GM19463 (cell line): ENCODE measurements around the gene SERPINE2.

ENCODE experiments used
- ATAC-seq: cut with Tn5 transposase; IDR thresholded peaks from one replicate; pipeline ENCODE4 v1.9.1; 2021; ENCODE audit warnings: mild to moderate bottlenecking, moderate library complexity; ENCODE audit not compliant: unreplicated experiment

Gene SERPINE2

DNA sequence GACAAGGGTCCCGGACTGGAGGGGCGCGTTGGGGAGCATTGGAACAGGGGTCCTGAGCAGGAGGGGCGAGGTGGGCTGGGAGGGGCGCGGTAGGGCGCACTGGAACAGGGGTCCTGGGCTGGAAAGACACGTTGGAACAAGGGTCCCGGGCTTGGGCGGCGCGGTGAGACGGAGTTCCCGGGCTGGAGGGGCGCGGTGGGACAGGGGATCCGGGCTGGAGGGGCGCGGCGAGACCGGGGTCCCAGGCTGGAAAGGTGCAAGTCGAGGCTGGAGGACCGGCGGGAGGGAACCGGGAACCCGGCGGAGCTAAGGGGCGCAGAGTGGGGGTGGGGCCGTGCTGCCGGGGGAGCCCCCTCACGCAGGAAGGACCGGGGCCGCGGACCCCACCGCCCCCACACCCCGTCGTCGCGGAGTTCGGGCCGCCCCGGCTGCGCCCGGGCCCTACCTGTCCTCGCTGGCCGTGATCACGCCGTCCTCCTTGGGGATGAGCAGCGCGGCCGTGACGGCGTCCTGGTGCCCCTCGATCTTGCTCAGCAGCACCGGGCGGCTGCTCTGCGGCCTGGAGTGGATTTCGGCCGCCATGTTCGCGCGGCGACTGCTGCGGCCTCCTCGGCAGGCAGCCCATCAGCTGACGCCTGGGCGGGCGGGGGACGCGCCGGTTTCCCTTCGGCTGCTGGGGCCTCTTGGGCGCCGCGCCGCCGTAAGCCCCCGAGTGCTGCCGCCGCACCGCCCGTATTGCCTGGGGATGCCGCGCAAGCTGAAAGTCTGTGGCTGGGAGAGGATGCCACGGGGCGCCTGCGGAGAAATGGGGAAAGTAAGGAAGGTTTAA, 94.2 kb downstream of the SERPINE2 start, which contains the start of gene WDFY1:
TSS of gene WDFY1 (minus strand) at position 633 of the 829 bp plus-strand sequence. CDS start at position 582, 51 bp downstream.
- ATAC-seq: peak; percentile 76

DNA sequence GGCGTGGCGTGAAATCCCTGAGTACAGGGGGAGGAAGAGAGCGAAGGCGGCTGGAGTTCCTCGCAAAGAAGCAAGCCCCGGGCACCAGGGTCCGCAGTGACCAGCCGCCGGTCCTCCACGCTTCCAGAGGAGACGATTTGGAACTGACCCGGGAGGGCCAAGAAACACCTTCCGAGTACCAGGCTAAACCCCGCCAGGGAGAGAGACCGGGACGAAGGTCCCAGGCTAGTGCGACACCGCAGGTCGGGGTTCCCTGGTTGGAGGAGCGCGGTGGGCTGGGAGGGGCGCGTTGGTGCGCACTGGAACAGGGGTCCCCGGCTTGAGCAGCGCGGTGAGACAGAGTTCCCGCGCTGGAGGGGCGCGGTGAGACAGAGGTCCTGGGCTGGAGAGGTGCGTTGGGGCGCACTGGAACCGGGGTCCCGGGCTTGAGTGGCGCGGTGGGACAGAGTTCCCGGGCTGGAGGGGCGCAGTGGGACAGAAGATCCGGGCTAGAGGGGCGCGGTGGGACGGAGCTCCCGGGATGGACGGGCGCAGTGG, 94.9 kb downstream of the SERPINE2 start:
- ATAC-seq: no peak

DNA sequence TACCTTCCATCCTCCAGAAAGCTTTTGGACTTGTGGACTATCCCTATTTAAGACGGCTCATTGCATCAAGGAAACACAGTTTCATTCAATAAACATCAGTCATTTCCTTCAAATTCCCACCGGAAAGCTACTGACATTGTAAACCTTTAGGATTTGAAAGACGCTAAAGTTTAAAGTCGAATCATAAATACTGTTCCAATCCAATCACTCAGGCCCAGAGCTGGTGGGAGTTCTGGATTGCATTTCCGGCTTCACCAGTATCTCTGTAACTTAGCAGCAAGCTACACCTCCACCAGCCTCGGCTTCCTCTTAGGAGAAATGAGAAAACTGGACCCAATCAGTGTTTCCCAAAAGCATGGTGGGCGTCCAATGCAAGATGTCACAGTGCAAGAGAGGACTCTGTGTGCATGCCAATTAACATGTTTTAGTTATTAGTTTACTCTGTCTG, 95.5 kb downstream of the SERPINE2 start:
- no peak for ATAC-seq

DNA sequence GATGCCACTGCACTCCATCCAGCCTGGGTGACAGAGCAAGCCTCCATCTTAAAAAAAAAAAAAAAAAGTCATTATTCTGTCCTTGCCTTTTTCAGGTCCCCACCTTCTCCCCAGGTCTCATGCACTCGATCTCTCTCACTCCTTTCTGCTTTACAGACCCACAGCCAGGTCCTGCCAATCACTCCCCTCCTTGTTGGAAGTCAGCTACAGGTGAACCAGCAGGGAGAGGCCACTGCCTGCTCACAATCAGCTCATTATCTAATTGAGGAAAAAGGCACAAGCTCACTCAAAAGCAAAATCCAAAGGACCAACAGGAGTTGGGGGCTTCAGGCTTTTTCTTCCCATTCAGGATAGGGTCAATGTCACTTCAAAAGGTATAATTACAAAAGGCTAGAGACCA, 96.0 kb downstream of the SERPINE2 start:
- no peak for ATAC-seq

DNA sequence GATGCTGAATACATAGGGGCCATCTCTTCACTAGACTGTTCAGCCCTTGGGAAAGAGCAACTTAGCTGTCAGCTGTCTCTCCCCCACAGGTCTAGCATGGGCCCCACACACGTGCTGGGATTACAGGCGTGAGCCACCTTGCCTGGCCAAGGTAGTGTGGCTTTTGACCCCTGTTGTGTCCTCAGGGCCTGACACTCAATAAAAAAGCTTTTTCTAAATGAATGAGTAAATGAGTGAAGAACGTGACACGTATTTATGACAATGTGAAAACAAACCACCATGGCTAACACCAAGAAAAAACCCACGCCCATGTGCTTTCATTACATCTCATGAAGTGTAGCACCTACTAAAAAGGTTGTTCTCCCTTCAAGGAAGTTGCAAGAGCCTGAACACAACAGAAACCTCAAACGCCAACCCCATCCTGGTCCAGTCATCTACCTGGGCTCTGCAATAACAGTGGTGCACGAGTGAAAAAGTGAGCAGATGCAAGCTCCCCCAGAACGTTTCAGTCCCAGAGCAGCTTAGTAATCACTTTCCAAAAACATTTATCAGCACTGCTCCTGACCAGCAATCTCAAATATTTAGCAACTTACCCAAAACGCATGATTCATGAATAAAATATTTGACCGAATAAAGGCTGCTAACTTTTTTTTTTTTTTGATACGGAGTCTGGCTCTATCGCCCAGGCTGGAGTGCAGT, 97.4 kb downstream of the SERPINE2 start:
- peak; percentile 45 for ATAC-seq

DNA sequence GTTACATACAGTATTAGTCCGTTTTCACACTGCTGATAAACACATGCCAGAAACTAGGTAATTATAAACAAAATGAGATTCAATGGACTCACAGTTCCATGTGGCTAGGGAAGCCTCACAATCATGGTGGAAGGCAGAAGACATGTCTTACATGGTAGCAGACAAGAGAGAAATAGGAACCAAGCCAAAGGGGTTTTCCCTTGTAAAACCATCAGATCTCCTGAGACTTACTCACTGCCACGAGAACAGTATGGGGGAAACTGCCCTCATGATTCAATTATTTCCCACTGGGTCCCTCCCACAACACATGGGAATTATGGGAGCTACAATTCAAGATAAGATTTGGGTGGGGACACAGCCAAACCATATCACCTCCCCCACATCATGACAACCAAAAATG, 99.6 kb downstream of the SERPINE2 start:
- ATAC-seq: peak; percentile 26

DNA sequence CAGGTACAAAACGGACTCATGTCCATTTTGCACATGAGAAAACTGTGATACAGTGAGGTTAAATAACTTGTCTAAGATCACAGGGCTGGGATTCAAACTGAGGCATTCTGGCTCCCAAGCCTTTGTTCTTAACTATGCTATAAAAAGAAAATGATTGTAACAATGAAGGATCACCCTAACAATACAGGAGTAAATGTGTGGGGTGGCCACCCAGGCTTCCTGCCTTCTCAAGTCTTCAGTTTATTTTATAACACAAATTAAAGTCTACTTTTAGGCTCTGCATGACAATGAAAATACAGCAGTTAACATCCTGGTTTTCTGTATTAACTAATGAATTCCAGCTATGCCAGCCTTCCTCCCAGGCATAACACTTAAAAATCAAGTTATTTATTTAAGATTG, 101.6 kb downstream of the SERPINE2 start:
- ATAC-seq: no peak

DNA sequence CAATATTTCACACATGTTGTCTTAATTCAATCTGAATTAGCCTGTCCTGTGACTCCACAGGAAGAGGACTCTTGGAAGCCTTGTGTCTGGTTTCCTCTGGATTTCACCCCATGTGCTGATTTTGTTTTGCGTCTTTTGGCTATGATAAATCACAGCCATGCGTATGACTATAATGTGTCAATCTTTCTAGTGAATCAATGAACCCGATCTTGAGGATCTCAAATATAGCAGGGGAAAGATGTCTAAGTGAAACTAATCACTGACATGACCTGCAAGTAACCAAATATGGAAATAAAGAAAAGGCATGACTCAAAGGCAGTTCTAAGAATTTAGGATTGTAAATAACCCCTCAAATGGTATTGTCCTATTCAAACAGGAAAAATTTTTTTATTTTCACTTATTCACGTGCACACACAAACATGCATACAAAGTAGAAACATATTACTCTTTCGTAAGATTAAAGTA, 102.2 kb downstream of the SERPINE2 start:
- ATAC-seq: no peak

DNA sequence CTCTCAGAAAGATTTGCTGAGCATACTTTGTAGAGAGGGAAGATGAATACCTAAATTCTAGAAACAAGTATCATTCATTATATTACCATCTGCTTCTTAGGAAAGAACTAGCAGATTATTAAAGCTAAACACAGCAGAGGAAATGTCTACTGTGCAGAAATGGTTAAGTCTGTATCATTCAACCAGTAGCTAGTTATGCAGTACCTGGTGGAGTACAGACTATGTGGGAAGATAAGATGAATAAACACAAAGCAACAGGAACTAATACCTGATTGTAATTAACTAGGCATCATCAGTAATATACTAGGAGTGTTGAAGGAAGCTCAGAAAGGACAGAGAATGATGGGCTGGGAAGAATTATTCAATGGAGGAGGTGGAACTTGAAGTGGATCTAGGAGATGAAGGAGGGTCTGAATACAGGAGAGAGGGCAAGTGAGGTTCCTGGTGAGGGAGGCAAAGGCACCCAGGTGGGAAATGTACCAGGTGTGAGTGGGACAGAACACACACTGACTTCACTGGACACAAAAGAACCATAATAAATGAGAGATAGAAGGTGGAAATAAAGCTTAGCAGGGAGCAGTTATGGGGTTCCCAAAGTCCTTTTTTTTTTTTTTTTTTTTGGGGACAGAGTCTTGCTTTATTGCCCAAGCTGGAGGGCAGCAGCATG, 103.5 kb downstream of the SERPINE2 start:
- ATAC-seq: no peak

DNA sequence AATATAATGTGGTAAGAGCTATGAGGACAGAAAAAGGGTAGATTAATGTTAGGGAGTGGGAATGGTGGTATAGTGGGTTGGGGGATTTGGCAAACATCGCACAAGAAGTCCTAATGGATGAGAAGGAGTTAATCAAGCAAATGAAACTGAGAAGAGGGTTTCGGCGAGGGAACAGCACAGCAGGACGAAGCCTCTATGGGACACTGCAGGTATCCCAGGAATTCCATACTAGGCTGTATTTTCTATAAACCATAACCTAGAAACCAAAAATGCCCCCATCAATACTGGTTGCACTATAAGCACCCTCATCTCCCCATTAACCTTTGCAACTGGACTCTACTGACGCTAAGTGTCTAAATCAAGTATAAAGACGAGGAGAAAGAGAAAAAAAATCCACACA, 104.2 kb downstream of the SERPINE2 start:
- no peak for ATAC-seq

DNA sequence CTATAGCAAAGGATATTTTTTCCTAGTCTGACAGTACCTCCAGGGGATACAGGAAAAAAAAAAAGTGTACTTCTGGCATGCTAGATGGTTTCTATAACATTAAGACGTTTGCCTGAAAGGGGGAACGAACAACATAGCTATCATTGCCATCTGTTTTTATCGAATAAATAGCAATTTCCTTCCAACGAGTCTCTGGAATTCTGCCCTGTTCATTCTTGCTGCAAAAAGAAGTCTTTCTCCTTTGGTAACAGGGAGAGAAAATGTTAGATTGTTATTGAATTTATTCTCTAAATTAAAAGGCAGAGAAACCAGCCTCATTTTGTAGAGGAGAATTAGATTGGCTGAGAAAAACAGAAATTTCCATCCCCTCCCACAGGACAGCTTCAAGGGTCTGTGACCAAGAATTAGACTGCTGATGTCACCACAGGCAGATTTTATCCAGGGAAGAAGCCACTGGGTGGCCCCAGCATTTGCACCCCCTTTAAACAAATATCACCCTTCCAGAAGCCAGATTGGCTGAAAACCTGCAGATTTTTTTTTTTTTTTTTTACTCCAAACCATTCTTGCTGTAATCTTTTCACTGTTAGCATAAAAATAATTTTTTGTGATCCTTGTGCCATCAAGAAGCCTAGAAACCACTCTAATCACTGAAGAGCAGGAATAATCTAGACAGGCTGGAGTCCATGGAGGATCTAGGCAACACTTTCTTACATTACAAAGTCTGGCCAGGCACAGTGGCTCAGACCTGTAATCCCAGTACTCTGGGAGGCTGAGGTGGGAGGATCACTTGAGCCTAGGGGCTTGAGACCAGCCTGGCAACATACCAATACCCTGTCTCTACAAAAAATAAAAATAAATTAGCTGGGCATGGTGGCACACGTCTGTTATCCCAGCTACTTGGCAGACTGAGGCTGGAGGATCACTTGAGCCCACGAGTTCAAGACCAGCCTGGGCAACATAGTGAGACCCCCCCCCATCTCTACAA, 106.0 kb downstream of the SERPINE2 start:
- ATAC-seq: no peak

DNA sequence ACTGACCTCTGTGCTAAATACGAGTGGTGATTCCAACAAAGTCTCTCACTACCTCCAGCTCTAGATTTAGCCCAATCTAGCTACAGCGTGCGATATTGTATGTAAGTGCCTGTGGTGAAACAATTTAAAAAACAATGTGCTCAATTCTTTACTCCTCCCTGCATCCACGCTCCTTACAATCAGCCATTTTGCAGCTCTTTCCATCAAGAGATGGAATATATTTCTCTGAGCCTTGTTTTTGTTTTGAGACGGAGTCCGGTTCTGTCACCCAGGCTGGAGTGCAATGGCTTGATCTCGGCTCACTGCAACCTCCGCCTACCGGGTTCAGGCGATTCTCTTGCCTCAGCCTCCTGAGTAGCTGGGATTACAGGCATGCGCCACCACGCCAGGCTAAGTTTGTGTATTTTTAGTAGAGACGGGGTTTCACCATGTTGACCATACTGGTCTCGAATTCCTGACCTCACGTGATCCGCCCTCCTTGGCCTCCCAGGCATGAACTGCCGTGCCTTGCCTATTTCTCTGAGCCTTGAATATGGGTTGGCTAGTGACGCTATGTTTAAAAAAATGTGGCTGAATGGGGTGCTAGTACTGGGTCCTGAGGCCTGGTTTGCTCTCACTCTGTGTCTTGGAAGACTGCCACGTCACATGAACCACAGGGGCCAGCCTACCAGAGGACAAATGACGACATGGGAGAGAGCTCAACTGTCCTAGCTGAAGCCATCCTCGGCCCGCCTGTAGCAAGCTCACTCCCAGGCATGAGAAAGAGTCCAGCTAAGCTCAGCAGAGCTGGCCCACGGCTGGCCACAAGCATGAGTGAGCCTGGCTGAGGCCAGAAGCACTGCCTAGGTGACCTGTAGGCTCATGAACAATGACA, 108.7 kb downstream of the SERPINE2 start:
- ATAC-seq: no peak

DNA sequence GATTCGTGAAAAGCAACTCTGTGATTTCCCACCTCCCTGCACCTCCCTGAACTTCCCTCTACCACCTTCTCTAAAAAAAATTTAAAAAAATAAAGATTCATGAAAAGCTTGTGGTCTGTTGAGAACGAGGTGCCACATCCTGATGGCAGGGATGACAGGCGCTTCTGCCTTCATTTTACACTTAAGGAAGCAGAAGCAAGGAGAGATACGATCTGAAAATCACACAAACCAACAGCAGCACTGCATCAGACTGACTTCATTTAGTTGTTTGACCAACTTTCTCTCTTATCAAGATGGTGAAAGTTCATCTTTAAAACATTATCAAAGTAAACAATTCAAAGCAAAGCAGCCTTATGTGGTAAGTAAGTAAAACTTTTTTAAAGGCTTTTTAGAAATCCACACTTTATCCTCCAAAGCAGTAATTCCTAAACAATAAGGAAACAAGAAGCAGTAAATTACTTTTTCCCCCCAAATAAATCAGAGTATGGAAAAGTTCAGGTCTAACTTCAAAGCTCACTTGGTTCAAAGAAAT, 109.4 kb downstream of the SERPINE2 start:
- ATAC-seq: no peak

DNA sequence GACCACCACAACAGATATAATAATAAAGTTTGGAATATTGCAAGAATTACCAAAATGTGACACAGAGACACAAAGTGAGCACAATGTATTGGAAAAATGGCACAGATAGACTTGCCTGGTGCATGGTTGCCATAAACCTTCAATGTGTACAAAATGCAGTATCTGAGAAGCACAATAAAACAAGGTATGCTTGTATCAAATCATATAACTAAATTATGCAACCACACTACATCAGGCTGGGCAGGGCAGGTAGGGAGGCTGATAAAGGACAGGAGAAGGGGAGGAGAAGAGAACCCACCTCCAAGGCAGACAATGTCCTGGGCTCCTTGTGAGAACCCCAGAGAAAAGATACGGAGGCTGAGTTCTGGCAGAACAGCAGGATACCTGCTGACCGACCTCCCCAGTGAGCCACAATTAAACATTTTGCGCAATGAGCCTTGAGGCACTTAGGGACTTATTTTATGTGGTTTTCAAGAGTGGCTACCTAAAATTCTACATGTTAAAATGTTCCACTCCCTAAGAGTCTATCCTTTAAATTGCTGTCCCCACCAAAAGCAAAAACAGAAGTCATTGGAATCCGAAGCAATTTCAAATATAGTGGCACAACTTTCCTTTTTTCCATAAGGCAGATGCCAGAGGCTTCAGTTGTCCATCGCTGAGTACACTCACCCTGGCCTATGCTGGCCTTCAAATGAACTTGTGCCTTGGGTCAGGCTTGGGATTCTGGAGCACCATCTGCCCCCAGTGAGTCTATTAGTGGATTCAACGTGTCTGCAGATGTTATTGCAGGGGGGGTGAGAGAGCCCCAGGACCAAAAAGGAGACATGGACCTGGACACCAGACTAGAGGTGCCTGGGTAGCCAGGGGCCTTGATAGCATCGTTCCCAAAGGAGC, 110.7 kb downstream of the SERPINE2 start:
- no peak for ATAC-seq

DNA sequence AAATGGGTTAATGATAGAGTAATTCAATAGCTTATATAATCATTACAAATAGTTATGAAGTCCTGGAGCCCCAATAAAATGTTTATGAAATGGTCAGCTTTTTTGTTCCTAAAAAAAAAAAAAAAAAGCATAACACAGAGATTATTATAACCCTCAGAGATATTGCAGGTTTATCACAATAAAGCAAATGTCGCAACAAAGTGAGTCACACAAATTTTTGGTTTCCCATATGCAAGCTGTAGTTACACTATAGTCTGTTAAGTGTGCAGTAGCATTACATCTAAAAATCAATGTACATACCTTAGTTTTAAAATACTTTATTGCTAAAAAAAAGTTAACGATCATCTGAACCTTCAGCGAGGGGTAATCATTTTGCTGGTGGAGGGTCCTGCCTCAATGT, 114.0 kb downstream of the SERPINE2 start:
- no peak for ATAC-seq
